HL-60 (cell line): ENCODE measurements around the gene KRTAP9-9.

Source experiments
- CTCF ChIP-seq: IDR thresholded peaks from one replicate; pipeline ENCODE4 v1.5.1; 2011; ENCODE audit warnings: low read length, control low read depth, inconsistent platforms; ENCODE audit not compliant: insufficient read depth
- GABPA ChIP-seq: IDR thresholded peaks from 2 replicates; pipeline ENCODE4 v1.6.1; 2012; ENCODE audit warnings: low read depth
- POLR2AphosphoS5 ChIP-seq: IDR thresholded peaks from 2 replicates; pipeline ENCODE4 v1.6.1; 2012; ENCODE audit warnings: low read depth
- REST ChIP-seq: IDR thresholded peaks from 2 replicates; pipeline ENCODE4 v1.6.1; 2012; ENCODE audit warnings: low read depth; ENCODE audit not compliant: insufficient replicate concordance

GRCh38 chr17:41304091-41304490 is 48.9 kb downstream of the KRTAP9-9 start:
- no peak for TF ChIP-seq REST
- no peak for TF ChIP-seq POLR2AphosphoS5
- no peak for TF ChIP-seq CTCF
- no peak for TF ChIP-seq GABPA
